Cardiac muscle cell (in vitro differentiated cells and primary cell): ENCODE results near the gene ANO10. TPM values are rescaled to one million over a fixed set of nuclear protein-coding genes. Genes with fewer than 3 reads are reported as not detected.
A peak's percentile ranks its signal among the peaks of the same experiment; 100 is the strongest.

Experiments
- DNase-seq, 2 donors: peaks; one replicate each; pipeline versions ENCODE4 v3.0.0 to v3.0.0-alpha.2; 2010 to 2017; ENCODE audit warnings: low read depth in 1 of 2, low spot score in 1 of 2
- H3K27ac ChIP-seq: fragments of 200-600 bp; sonication (generic); 2 replicates; pipeline ENCODE4 v1.5.1; 2016
- H3K27me3 ChIP-seq: fragments of 200-600 bp; sonication (generic); 2 replicates; pipeline ENCODE4 v1.6.0; 2016; ENCODE audit warnings: control low read depth
- H3K36me3 ChIP-seq: fragments of 200-600 bp; sonication (generic); 2 replicates; pipeline ENCODE4 v1.5.1; 2016; ENCODE audit warnings: control low read depth
- H3K4me1 ChIP-seq: fragments of 200-600 bp; sonication (generic); 2 replicates; pipeline ENCODE4 v1.8.1; 2017; ENCODE audit warnings: low read depth, mild to moderate bottlenecking, mixed run types
- H3K4me3 ChIP-seq: fragments of 200-600 bp; sonication (generic); 2 replicates; pipeline ENCODE4 v1.5.1; 2016; ENCODE audit warnings: mild to moderate bottlenecking
- H3K9me3 ChIP-seq: fragments of 200-600 bp; sonication (generic); 2 replicates; pipeline ENCODE4 v1.5.1; 2017; ENCODE audit warnings: low read depth, mild to moderate bottlenecking, control low read depth
- CTCF ChIP-seq: IDR thresholded peaks from 2 replicates; pipeline ENCODE4 v1.5.1; 2012; ENCODE audit warnings: low read depth, mild to moderate bottlenecking, low read length
- polyA plus RNA-seq: library from polyadenylated mRNA; unstranded; fragments of >200 nt; fragmentation: Nextera tagmentation; extraction: Ambion mirVana; gene quantifications from 2 replicates; pipeline ENCODE4 v1.2.1, GENCODE V29; 2016
- total RNA-seq: library from RNA; depleted of rRNA; stranded (reverse); fragments of >200 nt; gene quantifications from 2 replicates; pipeline ENCODE4 v1.2.3, GENCODE V29; 2016

The ANO10 gene
- total and polyA plus RNA-seq, 2 experiments from 2014 or later, result 15.0 to 36.6 TPM

- no peak overlapping the region for H3K4me3 ChIP-seq
- no peaks in the 10 kb centered on the region for H3K4me1 ChIP-seq
- H3K27ac ChIP-seq, result no peak overlapping the region
- TF ChIP-seq CTCF, result no peak
- no peaks in the 10 kb centered on the region for H3K9me3 ChIP-seq
- H3K27me3 ChIP-seq, result no peaks in the 10 kb centered on the region
- H3K36me3 ChIP-seq, result peaks cover 32% of the 10 kb centered on the region
- no peak for DNase-seq
Observed at GRCh38 chr3:43343815-43344214, 278.0 kb downstream of the ANO10 start.

- Histone ChIP-seq H3K36me3 (peaks cover 28% of the 10 kb centered on the region), H3K4me1 (no peaks in the 10 kb centered on the region), H3K9me3 (no peaks in the 10 kb centered on the region), H3K27ac (no peak overlapping the region), H3K27me3 (no peaks in the 10 kb centered on the region), H3K4me3 (no peak overlapping the region)
- no peak for TF ChIP-seq CTCF
- DNase-seq, result no peak
Observed at GRCh38 chr3:43343185-43343584, 278.6 kb downstream of the ANO10 start.

GRCh38 chr3:43341788-43342187, 280.0 kb downstream of the ANO10 start:
- Histone ChIP-seq H3K9me3 (peaks cover 4% of the 10 kb centered on the region), H3K27ac (peak overlapping the region; percentile 24), H3K36me3 (peaks cover 15% of the 10 kb centered on the region), H3K27me3 (no peaks in the 10 kb centered on the region), H3K4me1 (no peaks in the 10 kb centered on the region), H3K4me3 (no peak overlapping the region)
- no peak for TF ChIP-seq CTCF
- DNase-seq, result no peak

GRCh38 chr3:43340403-43340802, 281.4 kb downstream of the ANO10 start:
- Histone ChIP-seq H3K4me3 (no peak overlapping the region), H3K27me3 (no peaks in the 10 kb centered on the region), H3K9me3 (peaks cover 4% of the 10 kb centered on the region), H3K27ac (no peak overlapping the region), H3K4me1 (no peaks in the 10 kb centered on the region), H3K36me3 (peaks cover 12% of the 10 kb centered on the region)
- no peak for TF ChIP-seq CTCF
- no peak for DNase-seq

- Histone ChIP-seq H3K9me3 (peaks cover 4% of the 10 kb centered on the region), H3K36me3 (peaks cover 9% of the 10 kb centered on the region), H3K27ac (no peak overlapping the region), H3K4me1 (no peaks in the 10 kb centered on the region), H3K4me3 (no peak overlapping the region), H3K27me3 (no peaks in the 10 kb centered on the region)
- no peak for TF ChIP-seq CTCF
- peak in 1 of 2 donors; percentile 14 for DNase-seq
Observed at GRCh38 chr3:43338295-43338694, 283.5 kb downstream of the ANO10 start.

- no peak for TF ChIP-seq CTCF
- H3K27me3 ChIP-seq, result no peaks in the 10 kb centered on the region
- no peak overlapping the region for H3K27ac ChIP-seq
- H3K36me3 ChIP-seq, result peaks cover 5% of the 10 kb centered on the region
- H3K4me1 ChIP-seq, result no peaks in the 10 kb centered on the region
- H3K9me3 ChIP-seq, result peaks cover 4% of the 10 kb centered on the region
- DNase-seq, result no peak
- H3K4me3 ChIP-seq, result no peak overlapping the region
Observed at GRCh38 chr3:43335799-43336198, 286.0 kb downstream of the ANO10 start.
